Kidney (tissue), 14 donors: Measurements from ENCODE around the gene SLC6A15. TPM values are rescaled to one million over a fixed set of nuclear protein-coding genes. Genes with fewer than 3 reads are reported as not detected.

Experiments used
- DNase-seq, 5 donors: peaks; one replicate each; pipeline ENCODE4 v3.0.0-alpha.2; 2013 to 2020
- FAIRE-seq: peaks from 2 replicates; lab custom pipeline; 2012; peaks lifted over from hg19 to GRCh38; lab: Jason Lieb, UNC
- H3K27ac ChIP-seq, 2 donors: one replicate each; pipeline ENCODE4 v1.7.0; 2013; ENCODE audit warnings: low read depth in 2 of 2, low read length in 2 of 2, inconsistent platforms in 1 of 2
- H3K27me3 ChIP-seq: one replicate; pipeline ENCODE4 v1.7.1; 2013; ENCODE audit warnings: low read length, inconsistent platforms; ENCODE audit not compliant: control insufficient read depth, insufficient read depth
- H3K36me3 ChIP-seq, 3 donors: one replicate each; pipeline versions ENCODE4 v1.7.0 to v1.7.1; 2013; ENCODE audit warnings: low read length in 3 of 3, control low read depth in 1 of 3, inconsistent platforms in 1 of 3; ENCODE audit not compliant: insufficient read depth in 3 of 3, control insufficient read depth in 2 of 3
- H3K4me1 ChIP-seq, 3 donors: one replicate each; pipeline versions ENCODE4 v1.7.0 to v1.7.1; 2013; ENCODE audit warnings: low read length in 3 of 3, inconsistent platforms in 1 of 3, low read depth in 1 of 3; ENCODE audit not compliant: control insufficient read depth in 2 of 3, insufficient read depth in 2 of 3
- H3K4me3 ChIP-seq, 3 donors: one replicate each; pipeline versions ENCODE4 v1.7.0 to v1.8.1; 2013; ENCODE audit warnings: low read length in 3 of 3, control low read depth in 1 of 3, inconsistent platforms in 1 of 3
- H3K9ac ChIP-seq, 3 donors: one replicate each; pipeline versions ENCODE4 v1.7.0 to v1.7.1; 2013; ENCODE audit warnings: low read length in 3 of 3, control low read depth in 1 of 3, inconsistent platforms in 1 of 3
- H3K9me3 ChIP-seq, 3 donors: one replicate each; pipeline versions ENCODE4 v1.7.0 to v1.7.1; 2013; ENCODE audit warnings: low read length in 3 of 3, control low read depth in 1 of 3, inconsistent platforms in 1 of 3; ENCODE audit not compliant: control insufficient read depth in 2 of 3, insufficient read depth in 1 of 3
- CTCF ChIP-seq: IDR thresholded peaks from 3 replicates; pipeline ENCODE4 v1.5.1; 2012; ENCODE audit warnings: mild to moderate bottlenecking, moderate library complexity, borderline replicate concordance; ENCODE audit not compliant: insufficient read depth; ENCODE audit errors: extremely low read depth
- intact Hi-C: fragments of 100-400 bp; cut with DNase I; formaldehyde crosslinking; loops from one replicate; pipeline ENCODE4 v1.11.1; 2022
- polyA plus RNA-seq: library from polyadenylated mRNA; stranded (reverse); fragments of 350-450 nt; fragmentation: Illumina TruSeq; extraction: RNeasy Lipid Tissue Mini Kit (QIAGEN cat#74804); gene quantifications from one replicate; pipeline ENCODE4 v1.2.3, GENCODE V29; 2014; ENCODE audit warnings: low read depth, low replicate concordance; ENCODE audit not compliant: insufficient read depth
- total RNA-seq: library from RNA; stranded (reverse); fragmentation: NEBNext Ultra II Directional; extraction: Animal tissue kit (Norgen Biotek cat#: 25700); gene quantifications from one replicate; pipeline ENCODE4 v1.2.1, GENCODE V29; 2021
- donor health status: control.
- donor health status: control.
- donor health status: control.
- donor health status: control.
- donor health status: control.
- donor health status: DM: yes; HTN: yes; CAD: no.
- donor health status: Normal renal cell carcinoma (clear cell type).

SLC6A15 gene
- total and polyA plus RNA-seq, 2 donors from 2014 or later, result 0.28 TPM; not detected in 1

- intact Hi-C loops, result no loop called here
- peaks cover 0 to 11% (median 0%) of the 10 kb centered on the region in 3 donors for H3K4me1 ChIP-seq
- no peaks in the 10 kb centered on the region for H3K9me3 ChIP-seq
- peak; percentile 22 to 59 (median 41) for DNase-seq
- FAIRE-seq, result no peak
- no peak overlapping the region for H3K27ac ChIP-seq
- H3K27me3 ChIP-seq, result peaks cover 26% of the 10 kb centered on the region
- no peak for TF ChIP-seq CTCF
- no peaks in the 10 kb centered on the region for H3K36me3 ChIP-seq
- peak overlapping the region; percentile 59 to 91 (median 64) for H3K4me3 ChIP-seq
- H3K9ac ChIP-seq, result peak overlapping the region in 1 of 3 donors; percentile 79
Measured at GRCh38 chr12:84910549-84911241, 1.9 kb downstream of the SLC6A15 start.

- Histone ChIP-seq H3K9ac (no peak overlapping the region), H3K4me3 (no peak overlapping the region), H3K4me1 (no peaks in the 10 kb centered on the region), H3K9me3 (no peaks in the 10 kb centered on the region), H3K27ac (no peak overlapping the region), H3K27me3 (no peaks in the 10 kb centered on the region), H3K36me3 (no peaks in the 10 kb centered on the region)
- no peak for FAIRE-seq
- intact Hi-C loops, result no loop called here
- DNase-seq, result no peak
- TF ChIP-seq CTCF, result no peak
Measured at GRCh38 chr12:84904051-84904450, 8.5 kb downstream of the SLC6A15 start.

GRCh38 chr12:84891106-84891838 lies 21.3 kb downstream of the SLC6A15 start:
- Histone ChIP-seq H3K27me3 (no peaks in the 10 kb centered on the region), H3K4me3 (no peak overlapping the region), H3K9me3 (no peaks in the 10 kb centered on the region), H3K27ac (no peak overlapping the region), H3K9ac (no peak overlapping the region), H3K4me1 (no peaks in the 10 kb centered on the region), H3K36me3 (no peaks in the 10 kb centered on the region)
- intact Hi-C loops, result no loop called here
- FAIRE-seq, result no peak
- no peak for DNase-seq
- TF ChIP-seq CTCF, result no peak
